Activated naive CD4-positive, alpha-beta T cell treated with anti-CD3 and anti-CD28 coated beads, Interleukin-2, amount 50 U/mL, for 24 hours (primary cell): ENCODE results near the gene ACSM2B.
"Not testable (repeated sequence)": the region's sequence is repeated elsewhere in the genome, so short reads cannot be mapped to it uniquely, and the experiment has no call there.

ENCODE experiments used
- H3K27ac Mint-ChIP-seq: one replicate; pipeline ENCODE4 v1.8.0; 2021; ENCODE audit warnings: mild to moderate bottlenecking, mixed read lengths
- H3K27me3 Mint-ChIP-seq: one replicate; pipeline ENCODE4 v1.8.0; 2021; ENCODE audit warnings: mixed read lengths
- H3K36me3 Mint-ChIP-seq: one replicate; pipeline ENCODE4 v1.8.0; 2021; ENCODE audit warnings: mixed read lengths
- H3K4me1 Mint-ChIP-seq: one replicate; pipeline ENCODE4 v1.8.0; 2021; ENCODE audit warnings: mixed read lengths
- H3K4me3 Mint-ChIP-seq: one replicate; pipeline ENCODE4 v1.8.0; 2021; ENCODE audit warnings: mild to moderate bottlenecking, mixed read lengths
- H3K9me3 Mint-ChIP-seq: one replicate; pipeline ENCODE4 v1.8.0; 2021; ENCODE audit warnings: mixed read lengths

ACSM2B gene

GRCh38 chr16:20566864-20567263 is 9.3 kb downstream of the ACSM2B start:
- H3K4me3 Mint-ChIP-seq = no peak overlapping the region
- H3K9me3 Mint-ChIP-seq = no peaks in the 10 kb centered on the region
- no peak overlapping the region for H3K27ac Mint-ChIP-seq
- no peaks in the 10 kb centered on the region for H3K36me3 Mint-ChIP-seq
- no peaks in the 10 kb centered on the region for H3K27me3 Mint-ChIP-seq
- H3K4me1 Mint-ChIP-seq = no peaks in the 10 kb centered on the region

GRCh38 chr16:20565334-20565733 is 10.8 kb downstream of the ACSM2B start:
- not testable (repeated sequence) for H3K36me3 Mint-ChIP-seq, H3K9me3 Mint-ChIP-seq, H3K27me3 Mint-ChIP-seq, H3K4me3 Mint-ChIP-seq, H3K27ac Mint-ChIP-seq, H3K4me1 Mint-ChIP-seq

GRCh38 chr16:20564218-20564617 is 11.9 kb downstream of the ACSM2B start:
- H3K9me3 Mint-ChIP-seq, H3K4me1 Mint-ChIP-seq, H3K27me3 Mint-ChIP-seq, H3K36me3 Mint-ChIP-seq, H3K4me3 Mint-ChIP-seq, H3K27ac Mint-ChIP-seq: not testable (repeated sequence)

GRCh38 chr16:20555628-20556027 is 20.5 kb downstream of the ACSM2B start:
- not testable (repeated sequence) for H3K27ac Mint-ChIP-seq, H3K36me3 Mint-ChIP-seq, H3K9me3 Mint-ChIP-seq, H3K4me3 Mint-ChIP-seq, H3K4me1 Mint-ChIP-seq, H3K27me3 Mint-ChIP-seq

- not testable (repeated sequence) for H3K27ac Mint-ChIP-seq, H3K27me3 Mint-ChIP-seq, H3K36me3 Mint-ChIP-seq, H3K4me3 Mint-ChIP-seq, H3K9me3 Mint-ChIP-seq, H3K4me1 Mint-ChIP-seq
Observed at GRCh38 chr16:20554689-20555088, 21.5 kb downstream of the ACSM2B start.

- not testable (repeated sequence) for H3K27me3 Mint-ChIP-seq, H3K27ac Mint-ChIP-seq, H3K4me1 Mint-ChIP-seq, H3K36me3 Mint-ChIP-seq, H3K4me3 Mint-ChIP-seq, H3K9me3 Mint-ChIP-seq
Observed at GRCh38 chr16:20553493-20553892, 22.7 kb downstream of the ACSM2B start.

- not testable (repeated sequence) for H3K4me3 Mint-ChIP-seq, H3K36me3 Mint-ChIP-seq, H3K9me3 Mint-ChIP-seq, H3K4me1 Mint-ChIP-seq, H3K27ac Mint-ChIP-seq
- H3K27me3 Mint-ChIP-seq = peaks cover 19% of the 10 kb centered on the region
Observed at GRCh38 chr16:20546951-20547350, 29.2 kb downstream of the ACSM2B start.

- not testable (repeated sequence) for H3K9me3 Mint-ChIP-seq, H3K4me1 Mint-ChIP-seq, H3K27ac Mint-ChIP-seq, H3K4me3 Mint-ChIP-seq, H3K36me3 Mint-ChIP-seq
- H3K27me3 Mint-ChIP-seq = peaks cover 16% of the 10 kb centered on the region
Observed at GRCh38 chr16:20546278-20546853, 29.8 kb downstream of the ACSM2B start.

- H3K4me3 Mint-ChIP-seq, H3K4me1 Mint-ChIP-seq, H3K36me3 Mint-ChIP-seq, H3K27me3 Mint-ChIP-seq, H3K27ac Mint-ChIP-seq, H3K9me3 Mint-ChIP-seq: not testable (repeated sequence)
Observed at GRCh38 chr16:20540603-20541316, 35.4 kb downstream of the ACSM2B start.

- H3K36me3 Mint-ChIP-seq = no peaks in the 10 kb centered on the region
- no peaks in the 10 kb centered on the region for H3K9me3 Mint-ChIP-seq
- peaks cover 4% of the 10 kb centered on the region for H3K27me3 Mint-ChIP-seq
- H3K4me3 Mint-ChIP-seq = no peak overlapping the region
- H3K4me1 Mint-ChIP-seq = no peaks in the 10 kb centered on the region
- H3K27ac Mint-ChIP-seq = no peak overlapping the region
Observed at GRCh38 chr16:20538687-20539086, 37.5 kb downstream of the ACSM2B start.

- Mint-ChIP-seq H3K27ac (no peak overlapping the region), H3K9me3 (no peaks in the 10 kb centered on the region), H3K36me3 (no peaks in the 10 kb centered on the region), H3K4me1 (no peaks in the 10 kb centered on the region), H3K27me3 (peaks cover 3% of the 10 kb centered on the region), H3K4me3 (no peak overlapping the region)
Observed at GRCh38 chr16:20538181-20538580, 38.0 kb downstream of the ACSM2B start.

GRCh38 chr16:20536669-20537068 is 39.5 kb downstream of the ACSM2B start:
- not testable (repeated sequence) for H3K4me3 Mint-ChIP-seq, H3K36me3 Mint-ChIP-seq, H3K27me3 Mint-ChIP-seq, H3K27ac Mint-ChIP-seq, H3K4me1 Mint-ChIP-seq, H3K9me3 Mint-ChIP-seq

- H3K27me3 Mint-ChIP-seq, H3K9me3 Mint-ChIP-seq, H3K27ac Mint-ChIP-seq, H3K4me3 Mint-ChIP-seq, H3K4me1 Mint-ChIP-seq, H3K36me3 Mint-ChIP-seq: not testable (repeated sequence)
Observed at GRCh38 chr16:20532284-20532792, 43.8 kb downstream of the ACSM2B start.

GRCh38 chr16:20531795-20532194 is 44.4 kb downstream of the ACSM2B start:
- not testable (repeated sequence) for H3K4me3 Mint-ChIP-seq, H3K27me3 Mint-ChIP-seq, H3K9me3 Mint-ChIP-seq, H3K36me3 Mint-ChIP-seq, H3K27ac Mint-ChIP-seq, H3K4me1 Mint-ChIP-seq

GRCh38 chr16:20520103-20520502 is 56.1 kb downstream of the ACSM2B start:
- H3K4me1 Mint-ChIP-seq = no peaks in the 10 kb centered on the region
- peaks cover 4% of the 10 kb centered on the region for H3K9me3 Mint-ChIP-seq
- no peak overlapping the region for H3K27ac Mint-ChIP-seq
- H3K27me3 Mint-ChIP-seq = peaks cover 4% of the 10 kb centered on the region
- H3K36me3 Mint-ChIP-seq = no peaks in the 10 kb centered on the region
- H3K4me3 Mint-ChIP-seq = no peak overlapping the region

- Mint-ChIP-seq H3K36me3 (no peaks in the 10 kb centered on the region), H3K9me3 (peaks cover 11% of the 10 kb centered on the region), H3K4me1 (no peaks in the 10 kb centered on the region), H3K27ac (no peak overlapping the region), H3K4me3 (no peak overlapping the region), H3K27me3 (peaks cover 4% of the 10 kb centered on the region)
Observed at GRCh38 chr16:20519231-20519630, 56.9 kb downstream of the ACSM2B start.

- H3K9me3 Mint-ChIP-seq = peaks cover 11% of the 10 kb centered on the region
- peaks cover 6% of the 10 kb centered on the region for H3K27me3 Mint-ChIP-seq
- no peak overlapping the region for H3K4me3 Mint-ChIP-seq
- H3K27ac Mint-ChIP-seq = no peak overlapping the region
- no peaks in the 10 kb centered on the region for H3K4me1 Mint-ChIP-seq
- H3K36me3 Mint-ChIP-seq = no peaks in the 10 kb centered on the region
Observed at GRCh38 chr16:20517149-20517548, 59.0 kb downstream of the ACSM2B start.
